Body of pancreas (tissue), 4 donors: ENCODE measurements around the gene TPH2. TPM values are rescaled to one million over a fixed set of nuclear protein-coding genes. Genes with fewer than 3 reads are reported as not detected.

Experiments
- ATAC-seq: fragments of 150-250 bp; one replicate; pipeline ENCODE4 v1.9.1; 2016
- DNase-seq, 4 donors: peaks; one replicate each; pipeline ENCODE4 v3.0.0-alpha.2; 2019
- H3K27ac ChIP-seq, 4 donors: fragments of 200-600 bp; sonication (generic); 1 replicate in 3 of 4; 2 replicates in 1 of 4; pipeline versions ENCODE4 v1.5.1 to v1.6.1; 2016 to 2019; ENCODE audit warnings: mild to moderate bottlenecking in 1 of 4, mixed read lengths in 1 of 4, moderate library complexity in 1 of 4
- H3K27me3 ChIP-seq, 2 donors: fragments of 200-600 bp; sonication (generic); one replicate each; pipeline ENCODE4 v1.6.0; 2016; ENCODE audit warnings: mild to moderate bottlenecking in 1 of 2
- H3K36me3 ChIP-seq, 2 donors: fragments of 200-600 bp; sonication (generic); replicated peaks in 1 of 2; 2 replicates each; pipeline ENCODE4 v1.5.1; 2016; ENCODE audit warnings: low read depth in 2 of 2; ENCODE audit not compliant: insufficient read depth in 1 of 2
- H3K4me1 ChIP-seq: fragments of 200-600 bp; sonication (generic); one replicate; pipeline ENCODE4 v1.6.0; 2016
- H3K4me3 ChIP-seq, 2 donors: fragments of 200-600 bp; sonication (generic); 1 replicate in 1 of 2; 2 replicates in 1 of 2; pipeline ENCODE4 v1.5.1; 2016 to 2019
- H3K9me3 ChIP-seq, 3 donors: fragments of 200-600 bp; sonication (generic); 1 replicate in 2 of 3; 2 replicates in 1 of 3; pipeline ENCODE4 v1.5.1; 2016
- POLR2A ChIP-seq, 3 donors: fragments of 450-650 bp; IDR thresholded peaks; one replicate each; pipeline ENCODE4 v1.6.1; 2016; ENCODE audit warnings: antibody characterized with exemption in 3 of 3, mild to moderate bottlenecking in 2 of 3
- WGBS, 2 donors: methylation state at CpG; one replicate each; pipeline ENCODE4 v1.1.5; 2017; 5-methylcytosine and 5-hydroxymethylcytosine counted together
- intact Hi-C: fragments of 100-400 bp; cut with DNase I; formaldehyde crosslinking; loops from one replicate; pipeline ENCODE4 v1.15.1; 2023
- total RNA-seq, 2 donors: library from RNA; depleted of rRNA; stranded (reverse); fragments of >200 nt; gene quantifications; one replicate each; pipeline ENCODE4 v1.1.0, GENCODE V29; 2016
- TF ChIP-seq, protein P1 (sequence below), 7 experiments: fragments of 450-650 bp in 4 of 7; fragments of 200-600 bp in 3 of 7; sonication (generic) in 3 of 7; IDR thresholded peaks; one replicate each; pipeline ENCODE4 v1.5.1; 2016 to 2019; ENCODE audit warnings: antibody characterized with exemption in 7 of 7

Gene TPH2
- total RNA-seq, 2 donors from 2014 or later, result 0.26 TPM; not detected in 1

DNA sequence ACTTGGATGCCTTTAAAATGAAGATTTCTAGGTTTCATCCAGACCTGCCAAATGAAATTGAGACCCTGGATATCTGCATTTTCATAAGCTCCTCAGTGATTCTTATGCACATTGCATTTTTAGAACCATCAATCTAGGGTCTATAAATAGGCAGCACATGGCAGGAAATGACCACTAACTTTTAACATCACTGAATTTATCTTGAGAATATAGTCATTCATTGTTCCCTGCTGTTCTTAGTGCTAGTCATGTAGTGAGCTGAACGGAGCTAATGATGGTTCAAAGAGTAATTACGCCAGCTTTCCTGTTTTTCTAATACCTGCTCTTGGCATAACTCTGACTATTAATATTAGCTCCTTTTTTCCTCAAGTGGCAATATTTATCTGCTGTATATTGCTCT lies 91.6 kb downstream of the TPH2 start:
- TF ChIP-seq POLR2A (IDR thresholded peaks at IDR 0.05), result no peak
- TF ChIP-seq, protein P1, sequence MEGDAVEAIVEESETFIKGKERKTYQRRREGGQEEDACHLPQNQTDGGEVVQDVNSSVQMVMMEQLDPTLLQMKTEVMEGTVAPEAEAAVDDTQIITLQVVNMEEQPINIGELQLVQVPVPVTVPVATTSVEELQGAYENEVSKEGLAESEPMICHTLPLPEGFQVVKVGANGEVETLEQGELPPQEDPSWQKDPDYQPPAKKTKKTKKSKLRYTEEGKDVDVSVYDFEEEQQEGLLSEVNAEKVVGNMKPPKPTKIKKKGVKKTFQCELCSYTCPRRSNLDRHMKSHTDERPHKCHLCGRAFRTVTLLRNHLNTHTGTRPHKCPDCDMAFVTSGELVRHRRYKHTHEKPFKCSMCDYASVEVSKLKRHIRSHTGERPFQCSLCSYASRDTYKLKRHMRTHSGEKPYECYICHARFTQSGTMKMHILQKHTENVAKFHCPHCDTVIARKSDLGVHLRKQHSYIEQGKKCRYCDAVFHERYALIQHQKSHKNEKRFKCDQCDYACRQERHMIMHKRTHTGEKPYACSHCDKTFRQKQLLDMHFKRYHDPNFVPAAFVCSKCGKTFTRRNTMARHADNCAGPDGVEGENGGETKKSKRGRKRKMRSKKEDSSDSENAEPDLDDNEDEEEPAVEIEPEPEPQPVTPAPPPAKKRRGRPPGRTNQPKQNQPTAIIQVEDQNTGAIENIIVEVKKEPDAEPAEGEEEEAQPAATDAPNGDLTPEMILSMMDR (IDR thresholded peaks at IDR 0.05), result no peak
- no peaks in the 10 kb centered on the region for H3K27me3 ChIP-seq
- intact Hi-C loops, result no loop called here
- no peak for DNase-seq
- H3K27ac ChIP-seq, result no peak overlapping the region
- no peak overlapping the region for H3K4me3 ChIP-seq
- no peaks in the 10 kb centered on the region for H3K4me1 ChIP-seq
- no peaks in the 10 kb centered on the region for H3K9me3 ChIP-seq
- WGBS, 2 donors, result 64 to 69% methylated on average over 2 of the region's 2 CpGs
- no peaks in the 10 kb centered on the region for H3K36me3 ChIP-seq
- no peak for ATAC-seq

- no peak for TF ChIP-seq POLR2A (IDR thresholded peaks at IDR 0.05)
- TF ChIP-seq, protein P1 (IDR thresholded peaks at IDR 0.05), result no peak
- 85 to 86% methylated on average over 3 of the region's 3 CpGs for WGBS, 2 donors
- H3K27ac ChIP-seq, result no peak overlapping the region
- no peak overlapping the region for H3K4me3 ChIP-seq
- H3K27me3 ChIP-seq, result no peaks in the 10 kb centered on the region
- ATAC-seq, result no peak
- H3K9me3 ChIP-seq, result no peaks in the 10 kb centered on the region
- intact Hi-C loops, result no loop called here
- no peaks in the 10 kb centered on the region for H3K4me1 ChIP-seq
- H3K36me3 ChIP-seq, result no peaks in the 10 kb centered on the region
- no peak for DNase-seq
Observed at GRCh38 chr12:72031066-72031465, 92.4 kb downstream of the TPH2 start.

- intact Hi-C loops, result no loop called here
- ATAC-seq (no peak), DNase-seq (no peak)
- Histone ChIP-seq H3K9me3 (no peaks in the 10 kb centered on the region), H3K4me1 (no peaks in the 10 kb centered on the region), H3K27ac (no peak overlapping the region), H3K4me3 (no peak overlapping the region), H3K27me3 (no peaks in the 10 kb centered on the region), H3K36me3 (no peaks in the 10 kb centered on the region)
- no peak for TF ChIP-seq POLR2A (IDR thresholded peaks at IDR 0.05)
- TF ChIP-seq, protein P1 (IDR thresholded peaks at IDR 0.05), result no peak
- WGBS, 2 donors, result 61 to 67% methylated on average over 2 of the region's 2 CpGs
Observed at GRCh38 chr12:72033991-72034390, 95.3 kb downstream of the TPH2 start.

DNA sequence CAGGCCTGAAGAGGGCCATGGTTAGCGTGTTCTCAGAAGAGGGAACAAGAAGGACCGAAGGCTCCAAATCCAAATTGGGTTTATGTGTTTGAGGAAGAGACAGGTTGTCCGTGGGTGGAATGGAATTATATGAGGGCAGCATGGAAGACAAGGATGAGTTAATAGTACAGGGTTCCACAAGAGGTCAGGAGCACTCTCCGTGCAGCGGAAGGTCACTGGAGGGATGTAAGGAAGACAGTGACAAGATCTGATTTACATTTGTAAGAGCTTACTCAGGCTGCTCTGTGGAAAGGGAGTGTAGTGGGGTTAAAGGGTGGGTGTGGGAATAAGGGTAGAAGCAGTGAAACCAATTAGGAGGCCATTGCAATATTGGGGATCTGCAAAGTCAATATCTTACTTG lies 97.0 kb downstream of the TPH2 start:
- intact Hi-C loops, result no loop called here
- WGBS, 2 donors, result 77 to 80% methylated on average over 5 of the region's 5 CpGs
- Histone ChIP-seq H3K4me3 (no peak overlapping the region), H3K4me1 (no peaks in the 10 kb centered on the region), H3K36me3 (no peaks in the 10 kb centered on the region), H3K27ac (no peak overlapping the region), H3K9me3 (no peaks in the 10 kb centered on the region), H3K27me3 (no peaks in the 10 kb centered on the region)
- TF ChIP-seq POLR2A (IDR thresholded peaks at IDR 0.05), result no peak
- TF ChIP-seq, protein P1 (IDR thresholded peaks at IDR 0.05), result no peak
- DNase-seq, result no peak
- no peak for ATAC-seq

GRCh38 chr12:72036393-72036792 lies 97.7 kb downstream of the TPH2 start:
- intact Hi-C loops, result no loop called here
- no peak overlapping the region for H3K4me3 ChIP-seq
- TF ChIP-seq POLR2A (IDR thresholded peaks at IDR 0.05), result no peak
- TF ChIP-seq, protein P1 (IDR thresholded peaks at IDR 0.05), result no peak
- no peak overlapping the region for H3K27ac ChIP-seq
- H3K9me3 ChIP-seq, result no peaks in the 10 kb centered on the region
- WGBS, 2 donors, result 22 to 35% methylated on average over 1 of the region's 1 CpG
- H3K36me3 ChIP-seq, result no peaks in the 10 kb centered on the region
- H3K4me1 ChIP-seq, result no peaks in the 10 kb centered on the region
- no peaks in the 10 kb centered on the region for H3K27me3 ChIP-seq
- DNase-seq, result no peak
- ATAC-seq, result no peak
